Activated T-cell treated with anti-CD3 and anti-CD28 coated beads, Interleukin-2, amount 50 U/mL, for 4 hours (primary cell): Measurements from ENCODE around the gene CALN1. TPM values are rescaled to one million over a fixed set of nuclear protein-coding genes. Genes with fewer than 3 reads are reported as not detected.

Experiments
- ATAC-seq, 2 donors: fragments of 200-7000 bp; cut with Tn5 transposase; one replicate each; pipeline ENCODE4 v1.10.0; 2021
- DNase-seq: peaks from one replicate; pipeline ENCODE4 v3.0.0-alpha.2; 2020
- H3K27me3 Mint-ChIP-seq: one replicate; pipeline ENCODE4 v1.8.0; 2021; ENCODE audit warnings: low read depth, mixed read lengths
- H3K36me3 Mint-ChIP-seq: one replicate; pipeline ENCODE4 v1.8.0; 2022; ENCODE audit warnings: mixed read lengths; ENCODE audit not compliant: insufficient read depth
- H3K4me1 Mint-ChIP-seq: one replicate; pipeline ENCODE4 v1.8.0; 2021; ENCODE audit warnings: low read depth, mixed read lengths
- H3K4me3 Mint-ChIP-seq: one replicate; pipeline ENCODE4 v1.8.0; 2021; ENCODE audit warnings: mild to moderate bottlenecking, moderate library complexity, mixed read lengths
- H3K9me3 Mint-ChIP-seq: one replicate; pipeline ENCODE4 v1.8.0; 2021; ENCODE audit warnings: mixed read lengths
- total RNA-seq, 3 donors: library from RNA; stranded (reverse); gene quantifications; one replicate each; pipeline ENCODE4 v1.2.1, GENCODE V29; 2021

CALN1 gene
- total RNA-seq, 3 donors from 2014 or later, result 0.03 to 0.30 (median 0.10) TPM

- Mint-ChIP-seq H3K27me3 (peaks cover 1% of the 10 kb centered on the region), H3K4me3 (no peak overlapping the region), H3K9me3 (peaks cover 4% of the 10 kb centered on the region), H3K4me1 (no peaks in the 10 kb centered on the region), H3K36me3 (no peaks in the 10 kb centered on the region)
- DNase-seq, result no peak
- ATAC-seq, result no peak
Measured at GRCh38 chr7:72326365-72326764, 85.8 kb downstream of the CALN1 start.

- no peaks in the 10 kb centered on the region for H3K4me1 Mint-ChIP-seq
- peaks cover 2% of the 10 kb centered on the region for H3K9me3 Mint-ChIP-seq
- no peak for ATAC-seq
- H3K27me3 Mint-ChIP-seq, result peaks cover 1% of the 10 kb centered on the region
- no peak overlapping the region for H3K4me3 Mint-ChIP-seq
- no peaks in the 10 kb centered on the region for H3K36me3 Mint-ChIP-seq
- no peak for DNase-seq
Measured at GRCh38 chr7:72325561-72325960, 86.6 kb downstream of the CALN1 start.

- ATAC-seq (no peak), DNase-seq (no peak)
- Mint-ChIP-seq H3K4me3 (no peak overlapping the region), H3K4me1 (no peaks in the 10 kb centered on the region), H3K27me3 (no peaks in the 10 kb centered on the region), H3K9me3 (peaks cover 3% of the 10 kb centered on the region), H3K36me3 (no peaks in the 10 kb centered on the region)
Measured at GRCh38 chr7:72321637-72322036, 90.5 kb downstream of the CALN1 start.

- no peak overlapping the region for H3K4me3 Mint-ChIP-seq
- H3K4me1 Mint-ChIP-seq, result no peaks in the 10 kb centered on the region
Measured at GRCh38 chr7:72321081-72321480, 91.1 kb downstream of the CALN1 start.

GRCh38 chr7:72317341-72317740, 94.8 kb downstream of the CALN1 start:
- H3K27me3 Mint-ChIP-seq, result no peaks in the 10 kb centered on the region
- ATAC-seq, result no peak
- H3K9me3 Mint-ChIP-seq, result peaks cover 3% of the 10 kb centered on the region
- H3K36me3 Mint-ChIP-seq, result no peaks in the 10 kb centered on the region
- H3K4me3 Mint-ChIP-seq, result no peak overlapping the region
- no peaks in the 10 kb centered on the region for H3K4me1 Mint-ChIP-seq
- DNase-seq, result no peak

More at GRCh38 chr7:72321081-72321480, 91.1 kb downstream of the CALN1 start:
- H3K36me3 Mint-ChIP-seq, result no peaks in the 10 kb centered on the region
- no peak for DNase-seq
- H3K9me3 Mint-ChIP-seq, result peaks cover 3% of the 10 kb centered on the region
- no peak for ATAC-seq
- no peaks in the 10 kb centered on the region for H3K27me3 Mint-ChIP-seq

GRCh38 chr7:72316148-72316547, 96.0 kb downstream of the CALN1 start:
- DNase-seq (no peak), ATAC-seq (no peak)
- Mint-ChIP-seq H3K9me3 (peaks cover 3% of the 10 kb centered on the region), H3K4me3 (no peak overlapping the region), H3K36me3 (no peaks in the 10 kb centered on the region), H3K4me1 (no peaks in the 10 kb centered on the region), H3K27me3 (no peaks in the 10 kb centered on the region)

- Mint-ChIP-seq H3K4me1 (no peaks in the 10 kb centered on the region), H3K9me3 (peaks cover under 1% of the 10 kb centered on the region), H3K36me3 (no peaks in the 10 kb centered on the region), H3K4me3 (no peak overlapping the region), H3K27me3 (peaks cover 2% of the 10 kb centered on the region)
- no peak for DNase-seq
- ATAC-seq, result no peak
Measured at GRCh38 chr7:72313906-72314305, 98.2 kb downstream of the CALN1 start.

GRCh38 chr7:72310301-72310700, 101.8 kb downstream of the CALN1 start:
- Mint-ChIP-seq H3K4me3 (no peak overlapping the region), H3K36me3 (no peaks in the 10 kb centered on the region), H3K9me3 (no peaks in the 10 kb centered on the region), H3K4me1 (no peaks in the 10 kb centered on the region), H3K27me3 (peaks cover 5% of the 10 kb centered on the region)
- DNase-seq (no peak), ATAC-seq (no peak)

- Mint-ChIP-seq H3K27me3 (peaks cover 5% of the 10 kb centered on the region), H3K4me1 (no peaks in the 10 kb centered on the region), H3K36me3 (no peaks in the 10 kb centered on the region), H3K4me3 (no peak overlapping the region), H3K9me3 (no peaks in the 10 kb centered on the region)
- DNase-seq (no peak), ATAC-seq (no peak)
Measured at GRCh38 chr7:72309476-72309875, 102.7 kb downstream of the CALN1 start.

GRCh38 chr7:72308986-72309385, 103.2 kb downstream of the CALN1 start:
- no peaks in the 10 kb centered on the region for H3K4me1 Mint-ChIP-seq
- H3K36me3 Mint-ChIP-seq, result no peaks in the 10 kb centered on the region
- no peak for DNase-seq
- no peak overlapping the region for H3K4me3 Mint-ChIP-seq
- no peak for ATAC-seq
- H3K27me3 Mint-ChIP-seq, result peaks cover 5% of the 10 kb centered on the region
- H3K9me3 Mint-ChIP-seq, result no peaks in the 10 kb centered on the region

- DNase-seq (no peak), ATAC-seq (no peak)
- no peaks in the 10 kb centered on the region for H3K4me1 Mint-ChIP-seq
- H3K9me3 Mint-ChIP-seq, result no peaks in the 10 kb centered on the region
- H3K4me3 Mint-ChIP-seq, result no peak overlapping the region
- H3K27me3 Mint-ChIP-seq, result peaks cover 5% of the 10 kb centered on the region
- no peaks in the 10 kb centered on the region for H3K36me3 Mint-ChIP-seq
Measured at GRCh38 chr7:72307566-72307965, 104.6 kb downstream of the CALN1 start.

- Mint-ChIP-seq H3K4me1 (no peaks in the 10 kb centered on the region), H3K36me3 (no peaks in the 10 kb centered on the region), H3K9me3 (no peaks in the 10 kb centered on the region), H3K4me3 (no peak overlapping the region), H3K27me3 (no peaks in the 10 kb centered on the region)
- no peak for ATAC-seq
- no peak for DNase-seq
Measured at GRCh38 chr7:72298912-72299311, 113.2 kb downstream of the CALN1 start.

GRCh38 chr7:72298091-72298490, 114.0 kb downstream of the CALN1 start:
- Mint-ChIP-seq H3K4me3 (no peak overlapping the region), H3K9me3 (no peaks in the 10 kb centered on the region), H3K27me3 (no peaks in the 10 kb centered on the region), H3K4me1 (no peaks in the 10 kb centered on the region), H3K36me3 (no peaks in the 10 kb centered on the region)
- DNase-seq (no peak), ATAC-seq (no peak)

- H3K36me3 Mint-ChIP-seq, result no peaks in the 10 kb centered on the region
- H3K4me1 Mint-ChIP-seq, result no peaks in the 10 kb centered on the region
- ATAC-seq, result no peak
- H3K27me3 Mint-ChIP-seq, result no peaks in the 10 kb centered on the region
- no peak overlapping the region for H3K4me3 Mint-ChIP-seq
- no peak for DNase-seq
- H3K9me3 Mint-ChIP-seq, result no peaks in the 10 kb centered on the region
Measured at GRCh38 chr7:72297636-72298035, 114.5 kb downstream of the CALN1 start.

- peaks cover 4% of the 10 kb centered on the region for H3K9me3 Mint-ChIP-seq
- no peaks in the 10 kb centered on the region for H3K27me3 Mint-ChIP-seq
- ATAC-seq (no peak), DNase-seq (no peak)
- H3K36me3 Mint-ChIP-seq, result no peaks in the 10 kb centered on the region
- H3K4me3 Mint-ChIP-seq, result no peak overlapping the region
- no peaks in the 10 kb centered on the region for H3K4me1 Mint-ChIP-seq
Measured at GRCh38 chr7:72292794-72293193, 119.3 kb downstream of the CALN1 start.

GRCh38 chr7:72292118-72292517, 120.0 kb downstream of the CALN1 start:
- no peak for ATAC-seq
- H3K4me3 Mint-ChIP-seq, result no peak overlapping the region
- no peaks in the 10 kb centered on the region for H3K27me3 Mint-ChIP-seq
- peaks cover 4% of the 10 kb centered on the region for H3K9me3 Mint-ChIP-seq
- DNase-seq, result no peak
- no peaks in the 10 kb centered on the region for H3K4me1 Mint-ChIP-seq
- no peaks in the 10 kb centered on the region for H3K36me3 Mint-ChIP-seq
